ENCODE data around the gene KCTD8. TPM values are rescaled to one million over a fixed set of nuclear protein-coding genes. Genes with fewer than 3 reads are reported as not detected.
"Not testable (repeated sequence)": the region's sequence is repeated elsewhere in the genome, so short reads cannot be mapped to it uniquely, and the experiment has no call there.

Gene KCTD8
- total RNA-seq, 1 experiment from 2014 or later, result 0.10 TPM

DNA sequence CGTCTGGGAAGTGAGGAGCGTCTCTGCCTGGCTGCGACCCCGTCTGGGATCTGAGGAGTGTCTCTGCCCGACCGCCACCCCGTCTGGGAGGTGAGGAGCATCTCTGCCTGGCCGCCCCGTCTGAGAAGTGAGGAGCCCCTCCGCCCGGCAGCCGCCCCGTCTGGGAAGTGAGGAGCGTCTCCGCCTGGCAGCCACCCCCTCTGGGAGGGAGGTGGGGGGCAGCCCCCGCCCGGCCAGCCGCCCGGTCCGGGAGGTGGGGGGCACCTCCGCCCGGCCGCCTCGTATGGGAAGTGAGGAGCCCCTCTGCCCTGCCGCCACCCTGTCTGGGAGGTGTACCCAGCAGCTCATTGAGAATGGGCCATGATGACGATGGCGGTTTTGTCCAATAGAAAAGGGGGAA, 280.8 kb downstream of the KCTD8 start:
- not testable (repeated sequence) for DNase-seq (ENCODE audit: extremely low read depth, low read depth)

DNA sequence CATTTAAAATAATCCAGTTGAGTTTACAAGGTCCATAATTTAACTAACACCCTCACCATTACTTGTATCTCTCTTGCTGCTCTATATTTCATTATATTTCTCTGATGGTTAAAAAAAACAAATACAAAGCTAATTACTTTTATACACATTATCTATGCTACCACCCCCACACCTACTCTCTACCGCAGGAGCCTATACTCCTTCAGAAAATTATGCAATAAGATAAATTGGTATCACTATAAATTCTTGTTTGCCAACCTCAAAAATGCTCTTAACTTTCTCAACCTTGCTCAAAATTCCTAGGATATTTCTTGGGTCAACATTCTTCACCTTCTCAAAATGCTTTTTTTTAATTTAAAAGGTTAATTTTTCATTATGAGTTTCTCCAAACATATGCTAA, 282.7 kb downstream of the KCTD8 start:
- DNase-seq (ENCODE audit: extremely low read depth, low read depth), result no peak

DNA sequence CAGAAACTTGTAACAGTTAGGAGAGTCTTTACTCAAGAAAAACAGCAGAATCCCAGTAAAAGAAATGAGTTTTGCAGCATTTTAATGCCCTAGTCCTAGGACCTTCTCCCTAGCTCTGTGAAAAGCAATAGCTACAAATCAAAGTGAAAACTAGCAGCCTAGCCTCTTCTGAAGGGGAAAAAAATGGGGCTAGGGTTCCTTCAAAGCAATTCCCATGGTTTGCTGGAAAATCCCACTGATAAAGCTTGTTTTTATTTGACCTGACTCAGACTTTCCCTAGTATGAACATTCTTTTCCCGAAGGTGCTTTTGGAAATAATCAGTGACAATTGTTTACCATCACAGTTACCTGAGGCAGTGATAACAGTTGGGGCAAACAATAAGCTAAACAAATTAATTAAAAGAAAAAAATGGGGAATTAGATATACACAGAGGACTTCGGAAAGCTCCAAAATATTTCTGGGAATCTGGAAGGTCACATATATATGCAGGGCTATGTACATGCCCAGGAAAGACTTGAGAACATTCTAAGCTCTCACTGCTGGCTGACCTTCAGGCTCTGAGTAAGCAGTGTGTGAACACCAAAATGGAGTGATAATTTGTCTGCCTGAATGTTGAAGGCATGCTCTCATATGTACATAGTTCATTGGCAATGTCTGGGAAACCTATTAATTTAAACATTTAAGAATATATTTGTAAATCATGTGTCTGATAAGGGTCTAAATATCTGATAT, 285.9 kb downstream of the KCTD8 start:
- no peak for DNase-seq (ENCODE audit: extremely low read depth, low read depth)

DNA sequence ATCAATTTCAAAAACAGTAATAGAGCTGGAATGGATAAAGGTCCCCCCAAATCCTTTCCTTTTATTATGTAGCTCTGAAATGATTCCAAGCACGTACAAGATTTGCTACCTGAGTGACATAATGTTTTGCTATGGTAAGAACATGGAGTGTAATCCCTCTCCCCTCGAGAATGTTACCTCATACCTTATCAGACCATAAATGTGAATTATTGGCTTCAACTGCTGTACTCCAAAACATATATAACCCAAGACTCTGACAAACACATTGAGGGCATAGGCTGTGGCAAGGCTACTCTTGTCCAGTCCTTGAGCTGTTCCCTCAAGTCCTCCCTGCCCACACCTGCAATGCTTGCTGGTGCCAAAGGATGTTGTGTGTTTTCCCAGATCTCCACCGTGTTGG, 286.9 kb downstream of the KCTD8 start:
- no peak for DNase-seq (ENCODE audit: extremely low read depth, low read depth)

DNA sequence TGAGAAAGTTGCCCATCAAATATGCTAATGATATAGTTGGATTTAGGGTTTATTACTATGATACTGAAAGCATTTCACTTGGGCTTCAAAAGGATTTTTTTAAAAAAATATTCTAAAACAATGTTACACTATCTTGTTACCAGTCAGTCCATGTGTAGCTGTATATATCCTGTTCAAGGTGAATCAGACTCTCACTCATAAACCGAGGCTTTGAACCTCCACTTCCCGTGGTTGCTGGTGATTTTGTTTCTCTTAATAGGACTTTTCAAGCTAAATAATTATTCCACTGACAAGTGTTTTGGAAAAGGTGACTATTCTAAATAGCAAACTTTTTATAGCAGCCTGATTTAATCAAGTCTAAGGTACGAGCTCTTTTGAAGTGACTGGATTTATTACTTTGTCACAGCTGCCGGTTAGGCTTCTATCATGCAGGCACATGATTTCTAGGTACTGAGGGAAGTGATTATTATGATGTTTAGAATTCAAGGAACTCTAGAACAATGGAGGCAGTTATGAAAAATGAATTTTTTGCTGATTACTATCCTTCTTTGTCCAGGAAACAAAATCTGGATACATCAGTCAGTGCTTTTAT, 287.7 kb downstream of the KCTD8 start:
- DNase-seq (ENCODE audit: extremely low read depth, low read depth), result no peak

DNA sequence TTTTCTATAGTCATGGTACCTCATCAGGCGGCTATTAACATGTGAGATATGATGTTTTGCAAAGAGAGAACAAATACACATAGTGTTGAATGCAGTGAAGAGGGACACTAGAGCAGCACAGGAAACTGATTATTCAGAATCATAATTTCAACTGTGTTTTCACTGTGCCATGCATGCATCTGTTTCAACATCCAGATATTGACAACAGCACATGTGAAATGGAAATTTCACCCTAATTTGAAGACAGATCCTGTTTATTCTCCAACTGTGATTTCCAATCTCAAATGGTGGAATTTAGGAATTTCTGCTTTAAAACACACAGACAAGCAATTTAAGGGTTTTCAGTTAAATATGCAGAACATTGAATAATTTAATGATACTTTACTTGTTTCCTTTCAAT, 288.6 kb downstream of the KCTD8 start:
- DNase-seq (ENCODE audit: extremely low read depth, low read depth), result no peak

DNA sequence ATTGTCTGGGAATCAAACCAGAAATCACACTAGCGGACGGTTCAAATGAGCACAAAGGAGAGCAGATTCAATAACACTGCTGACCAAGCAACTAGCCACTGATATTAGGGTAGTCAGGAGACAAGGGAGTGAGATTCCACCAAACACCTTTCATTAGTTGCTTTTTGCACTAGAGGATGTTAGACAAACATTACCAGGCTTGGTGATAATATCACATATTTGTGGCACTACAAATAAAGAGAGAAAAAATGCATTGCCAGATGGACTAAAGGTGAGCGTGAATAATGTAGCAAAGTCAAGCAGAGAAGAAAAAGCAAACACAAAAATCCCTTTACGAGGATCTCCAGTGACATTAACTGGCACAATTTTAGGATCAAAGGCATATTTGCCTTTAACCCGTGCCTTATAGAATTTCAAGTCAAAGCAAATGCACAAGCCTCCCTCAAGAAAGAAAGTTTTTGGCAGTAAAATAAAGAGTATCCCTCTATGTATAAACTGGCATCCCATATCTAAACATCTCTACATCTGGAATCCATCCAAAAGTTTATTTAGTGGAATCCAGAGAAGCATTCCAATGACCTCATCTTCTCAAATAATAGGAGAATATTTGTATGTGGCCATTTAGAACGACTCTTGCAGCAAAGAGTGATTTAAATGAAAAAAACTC, 290.9 kb downstream of the KCTD8 start:
- DNase-seq (ENCODE audit: extremely low read depth, low read depth), result no peak

DNA sequence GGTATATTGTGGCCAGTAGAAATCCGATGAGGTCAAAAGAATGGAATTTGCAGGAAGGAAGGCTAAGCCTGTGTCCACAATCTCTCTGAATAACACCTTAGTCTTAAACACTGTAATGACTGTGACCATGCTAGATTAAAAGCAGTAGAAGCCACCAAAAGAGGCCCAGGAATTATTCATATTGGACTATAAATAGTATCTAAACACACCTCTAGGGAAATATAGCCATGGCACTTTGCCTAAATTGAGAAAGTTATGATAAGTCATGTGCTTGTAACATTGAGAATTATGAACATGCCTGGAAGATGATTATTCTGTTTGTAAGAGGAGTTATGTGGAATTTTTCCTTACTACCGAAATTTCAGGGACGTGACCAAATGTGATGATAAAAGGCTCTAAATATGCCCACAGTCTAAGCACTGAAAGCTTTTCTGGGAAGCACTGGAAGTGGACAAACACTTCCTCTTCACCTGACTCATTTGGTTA, 298.5 kb downstream of the KCTD8 start:
- no peak for DNase-seq (ENCODE audit: extremely low read depth, low read depth)

DNA sequence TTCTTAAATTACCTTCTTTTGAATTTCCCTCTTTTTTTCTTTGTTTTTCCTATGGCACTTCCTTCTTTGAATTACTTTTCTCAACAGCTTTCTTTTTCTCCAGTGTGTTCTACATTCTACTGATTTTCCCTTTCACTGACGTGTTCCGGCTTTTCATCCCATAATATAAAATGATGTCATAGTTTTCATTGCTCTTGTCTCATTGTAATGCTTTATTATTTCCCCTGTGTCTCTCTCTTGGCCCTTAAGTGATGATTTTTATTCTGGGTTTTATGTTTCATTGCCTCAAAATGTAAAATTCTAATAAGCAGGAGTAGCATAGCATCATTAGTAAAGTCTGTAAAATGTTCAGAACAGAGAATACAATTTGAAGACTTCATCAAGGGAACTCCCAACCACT, 299.3 kb downstream of the KCTD8 start:
- DNase-seq (ENCODE audit: extremely low read depth, low read depth), result no peak

DNA sequence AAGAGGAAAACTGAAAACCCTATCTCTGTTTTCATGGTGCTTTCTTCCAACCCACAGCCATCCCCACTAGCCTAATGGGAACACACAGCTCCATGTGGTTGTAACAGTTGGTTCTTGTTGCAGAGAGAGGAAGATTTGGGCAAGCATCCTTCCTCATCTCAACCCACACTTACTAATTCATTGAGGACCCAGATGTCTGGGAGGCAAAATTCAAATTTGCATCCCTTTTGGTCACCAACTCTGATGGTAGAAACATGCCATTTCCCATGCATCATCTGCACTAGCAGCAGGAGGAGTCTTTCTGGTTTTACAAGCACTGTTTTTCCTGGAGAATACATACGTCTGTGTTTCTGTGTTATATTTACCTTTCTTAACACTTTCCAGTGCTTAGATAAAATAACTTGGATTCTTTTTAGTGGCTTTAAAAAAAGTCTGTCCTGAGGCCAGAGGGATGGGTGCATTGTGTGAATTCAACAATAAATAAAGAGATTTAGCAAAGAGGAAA, 301.0 kb downstream of the KCTD8 start:
- no peak for DNase-seq (ENCODE audit: extremely low read depth, low read depth)

DNA sequence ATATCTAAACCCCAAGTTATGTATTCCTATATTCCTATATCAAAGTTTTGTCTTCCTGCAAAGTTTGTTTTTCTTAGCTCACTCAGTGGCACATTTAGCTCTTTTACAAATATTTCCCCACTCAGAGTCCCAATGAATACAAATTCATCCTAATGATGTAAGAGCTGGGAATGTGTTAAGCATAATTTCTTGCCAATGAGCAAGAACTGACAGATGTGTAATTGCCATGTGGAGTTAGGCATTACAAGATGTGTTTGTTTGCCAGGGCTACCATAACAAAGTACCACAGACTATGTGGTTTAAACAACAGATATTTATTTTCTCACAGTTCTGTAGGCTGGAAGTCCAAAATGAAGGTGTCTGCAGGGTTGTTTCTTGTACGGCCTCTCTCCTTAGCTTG, 302.1 kb downstream of the KCTD8 start:
- no peak for DNase-seq (ENCODE audit: extremely low read depth, low read depth)

DNA sequence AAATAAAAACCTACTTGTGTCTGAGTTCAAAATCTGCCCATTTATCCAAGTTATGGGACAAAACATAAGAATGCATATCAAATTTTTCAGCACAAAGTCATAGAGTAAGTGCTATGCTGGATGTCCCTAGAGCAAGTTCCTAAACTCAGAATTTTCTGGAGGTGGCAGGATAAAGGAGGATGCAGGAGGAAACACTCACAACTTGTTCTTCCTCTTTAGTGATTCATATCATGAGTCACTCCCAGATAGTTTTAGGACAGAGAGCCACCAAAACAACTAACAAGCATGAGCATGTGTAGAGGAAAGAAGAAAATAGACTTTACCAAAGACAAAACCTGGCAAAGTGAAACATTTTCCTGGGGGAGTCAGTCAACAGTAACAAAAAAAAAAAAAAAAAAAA, 302.7 kb downstream of the KCTD8 start:
- no peak for DNase-seq (ENCODE audit: extremely low read depth, low read depth)

DNA sequence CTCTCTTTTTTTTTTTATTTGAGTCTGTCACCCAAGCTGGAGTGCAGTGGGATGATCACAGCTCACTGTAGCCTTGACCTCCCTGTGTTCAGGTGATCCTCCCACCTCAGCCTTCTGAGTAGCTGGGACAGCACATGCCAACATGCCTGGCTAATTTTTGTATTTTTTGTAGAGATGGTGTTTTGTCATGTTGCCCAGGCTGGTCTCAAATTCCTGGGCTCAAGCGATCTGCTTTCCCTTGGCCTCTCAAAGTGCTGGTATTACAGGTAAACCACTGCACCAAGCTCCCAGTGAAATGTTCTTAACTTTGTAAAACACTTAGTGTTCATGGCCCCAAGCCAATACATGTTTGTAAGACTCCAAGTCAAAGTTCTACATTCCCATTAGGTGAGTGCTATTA, 316.1 kb downstream of the KCTD8 start:
- no peak for DNase-seq (ENCODE audit: extremely low read depth, low read depth)

Other genes starting within 250 kb of the KCTD8 start
- gene YIPF7, start 202.8 kb upstream of the KCTD8 start, total RNA-seq (2014; rRNA removed; shearing (Covaris generic)), result not detected in 2 replicates
- 28.6 and 28.9 TPM in 2 replicates for gene GUF1, start 229.6 kb upstream of the KCTD8 start, total RNA-seq (2014; rRNA removed; shearing (Covaris generic))

Measured in NCI-H460 (cell line).